Endothelial cell of umbilical vein (primary cell): ENCODE data around the gene KIF3A. TPM values are rescaled to one million over a fixed set of nuclear protein-coding genes. Genes with fewer than 3 reads are reported as not detected.

Source experiments
- BruUV-seq: library from RNA; stranded (reverse); fragments of 400-500 nt; replicated peaks from 2 replicates; lab custom pipeline; 2021; lab: Mats Ljungman, UMichigan
- CTCF ChIA-PET: fragments of 300-600, 350-600 bp; sonication (Branson Sonifier 250); formaldehyde crosslinking; loops from one replicate; lab custom pipeline; 2021; ENCODE audit warnings: antibody characterized with exemption, inconsistent platforms; lab: Charles Lee
- POLR2A ChIA-PET: fragments of 300-600, 350-600 bp; sonication (Branson Sonifier 250); formaldehyde crosslinking; loops from one replicate; lab custom pipeline; 2021; ENCODE audit warnings: antibody characterized with exemption, inconsistent platforms; lab: Charles Lee
- DNase-seq: peaks from one replicate; pipeline ENCODE4 v3.0.0-alpha.2; 2011; ENCODE audit warnings: low read depth, low spot score
- FAIRE-seq: peaks from 2 replicates; lab custom pipeline; 2011; peaks lifted over from hg19 to GRCh38; lab: Jason Lieb, UNC
- H2AFZ ChIP-seq: 2 replicates; pipeline ENCODE4 v1.6.0; 2012; ENCODE audit warnings: low read depth, low read length, control low read depth, inconsistent platforms
- H3K27ac ChIP-seq: 2 replicates; pipeline ENCODE4 v1.5.1; 2011; ENCODE audit warnings: low read depth, mild to moderate bottlenecking, control low read depth, low read length, moderate library complexity; ENCODE audit not compliant: insufficient read depth
- H3K27me3 ChIP-seq, 2 experiments: 2 replicates each; pipeline versions ENCODE4 v1.6.0 to v1.6.1; 2011; ENCODE audit warnings: low read length in 2 of 2, mixed read lengths in 1 of 2; ENCODE audit not compliant: control insufficient read depth in 2 of 2, insufficient read depth in 2 of 2
- H3K36me3 ChIP-seq, 2 experiments: 2 replicates in 1 of 2; 3 replicates in 1 of 2; pipeline ENCODE4 v1.5.1; 2011; ENCODE audit warnings: low read length in 2 of 2, mild to moderate bottlenecking in 1 of 2, moderate library complexity in 1 of 2; ENCODE audit not compliant: control insufficient read depth in 2 of 2, insufficient read depth in 2 of 2; ENCODE audit errors: extremely low read depth in 1 of 2
- H3K4me1 ChIP-seq: 3 replicates; pipeline ENCODE4 v1.5.1; 2011; ENCODE audit warnings: mild to moderate bottlenecking, low read length; ENCODE audit not compliant: control insufficient read depth, insufficient read depth; ENCODE audit errors: extremely low read depth
- H3K4me2 ChIP-seq: 2 replicates; pipeline ENCODE4 v1.6.1; 2011; ENCODE audit warnings: low read length, control low read depth, mixed read lengths; ENCODE audit not compliant: insufficient read depth
- H3K4me3 ChIP-seq, 3 experiments: fragments of 200-600 bp in 1 of 3; sonication (generic), shearing (Covaris generic) in 1 of 3; replicated peaks in 1 of 3; 2 replicates each; pipeline ENCODE4 v1.5.1; 2011 to 2016; ENCODE audit warnings: control low read depth in 3 of 3, low read length in 3 of 3, mild to moderate bottlenecking in 2 of 3, inconsistent platforms in 1 of 3, low read depth in 1 of 3, moderate library complexity in 1 of 3; ENCODE audit not compliant: insufficient read depth in 1 of 3
- H3K79me2 ChIP-seq: 2 replicates; pipeline ENCODE4 v1.6.0; 2012; ENCODE audit warnings: low read length, inconsistent platforms; ENCODE audit not compliant: control insufficient read depth, insufficient read depth
- H3K9ac ChIP-seq: replicated peaks from 2 replicates; pipeline ENCODE3; 2011; ENCODE audit warnings: low read length, control low read depth; ENCODE audit not compliant: insufficient read depth; ENCODE audit errors: extremely low read depth
- H3K9me1 ChIP-seq: replicated peaks from 3 replicates; pipeline ENCODE4 v1.6.0; 2011; ENCODE audit warnings: mild to moderate bottlenecking, low read length; ENCODE audit not compliant: control insufficient read depth, insufficient read depth; ENCODE audit errors: extremely low read depth
- H3K9me3 ChIP-seq: replicated peaks from 2 replicates; pipeline ENCODE4 v1.5.1; 2012; ENCODE audit warnings: low read length, inconsistent platforms; ENCODE audit not compliant: control insufficient read depth, insufficient read depth
- H4K20me1 ChIP-seq: replicated peaks from 2 replicates; pipeline ENCODE3; 2011; ENCODE audit warnings: mild to moderate bottlenecking, low read length; ENCODE audit not compliant: control insufficient read depth, insufficient read depth; ENCODE audit errors: extremely low read depth
- EZH2 ChIP-seq: IDR thresholded peaks from 2 replicates; pipeline ENCODE4 v1.6.1; 2012; ENCODE audit warnings: borderline replicate concordance, low read depth, mild to moderate bottlenecking, moderate library complexity, low read length, inconsistent platforms; ENCODE audit not compliant: severe bottlenecking
- FOS ChIP-seq: IDR thresholded peaks from 2 replicates; pipeline ENCODE4 v1.6.1; 2011; ENCODE audit warnings: mild to moderate bottlenecking, low read length, moderate library complexity, borderline replicate concordance; ENCODE audit not compliant: insufficient read depth
- GATA2 ChIP-seq: IDR thresholded peaks from 2 replicates; pipeline ENCODE4 v1.7.0; 2011; ENCODE audit warnings: low read depth, mild to moderate bottlenecking, moderate library complexity, mixed read lengths, low read length; ENCODE audit not compliant: insufficient read length, insufficient read depth
- JUN ChIP-seq: IDR thresholded peaks from 2 replicates; pipeline ENCODE4 v1.6.1; 2011; ENCODE audit warnings: borderline replicate concordance, low read depth; ENCODE audit not compliant: insufficient read length, insufficient read depth
- MYC ChIP-seq: IDR thresholded peaks from one replicate; pipeline ENCODE4 v1.6.1; 2011; ENCODE audit warnings: mild to moderate bottlenecking, low read depth, low read length
- POLR2A ChIP-seq: IDR thresholded peaks from 2 replicates; pipeline ENCODE4 v1.6.1; 2012; ENCODE audit warnings: low read depth, mild to moderate bottlenecking, control low read depth, low read length
- POLR2AphosphoS5 ChIP-seq: IDR thresholded peaks from 2 replicates; pipeline ENCODE4 v1.6.1; 2012; ENCODE audit warnings: low read depth, mild to moderate bottlenecking, control low read depth, low read length, moderate library complexity; ENCODE audit not compliant: insufficient read depth
- dilution Hi-C: fragments of 300-500 bp; cut with MboI; formaldehyde crosslinking; loops from one replicate; pipeline ENCODE4 v1.15.0; 2019; ENCODE audit warnings: low sequenced_read_pairs; ENCODE audit not compliant: extremely low pct_ligation_motif_present
- intact Hi-C: fragments of 100-400 bp; cut with micrococcal nuclease; formaldehyde crosslinking; loops from one replicate; pipeline ENCODE4 v1.10.0; 2022
- polyA plus RNA-seq, 4 experiments: library from polyadenylated mRNA; depleted of rRNA in 3 of 4; stranded (reverse) in 3 of 4; unstranded in 1 of 4; fragments of >200 nt; gene quantifications; 2 replicates each; pipeline versions ENCODE4 v1.2.1 to v1.2.3, GENCODE V29; 2011 to 2012; ENCODE audit warnings: missing spikeins in 1 of 4
- total RNA-seq: library from RNA; stranded (reverse); gene quantifications from 2 replicates; pipeline ENCODE4 v1.2.3, GENCODE V29; 2021
- TF ChIP-seq, protein P1 (sequence below): IDR thresholded peaks from 2 replicates; pipeline ENCODE4 v1.6.1; 2011; ENCODE audit not compliant: insufficient read depth, insufficient read length
- TF ChIP-seq, protein P2 (sequence below), 2 donors: IDR thresholded peaks; 1 replicate in 1 of 2; 2 replicates in 1 of 2; pipeline ENCODE4 v1.5.1; 2011; ENCODE audit warnings: low read length in 2 of 2, mild to moderate bottlenecking in 2 of 2, moderate library complexity in 2 of 2, control low read depth in 1 of 2, inconsistent platforms in 1 of 2, low read depth in 1 of 2; ENCODE audit not compliant: insufficient read depth in 1 of 2; ENCODE audit errors: extremely low read depth in 1 of 2

The KIF3A gene
- total and polyA plus RNA-seq, 2 donors (not counting 3 experiments of a cell fraction or from before 2014, with no cell fraction given) = 3.3 to 11.2 TPM

DNA sequence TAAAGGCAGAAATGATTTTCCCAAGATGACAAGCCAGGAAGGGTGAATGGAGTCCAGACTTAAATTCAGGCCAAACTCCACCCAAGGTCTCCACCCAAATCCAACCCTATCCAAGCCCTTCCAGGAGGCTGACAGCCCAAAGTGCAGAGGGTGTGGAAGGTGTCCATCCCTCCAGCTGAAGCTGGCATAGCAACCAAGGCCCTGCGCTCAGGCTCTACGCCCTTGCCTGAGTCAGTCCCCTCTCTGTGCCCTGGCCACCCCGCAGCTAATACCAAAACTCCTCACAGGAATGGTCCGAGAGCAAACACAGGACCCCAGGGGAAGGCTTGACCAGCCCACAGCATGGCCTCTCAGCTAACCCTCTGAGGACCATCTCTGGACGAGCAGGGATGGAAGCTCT is 37.5 kb upstream of the KIF3A start:
- no peak overlapping the region for H3K4me3 ChIP-seq
- dilution Hi-C loops = no loop called here
- intact Hi-C loops = no loop called here

More for the DNA sequence above, 37.5 kb upstream of the KIF3A start:
- peaks cover 49% of the 10 kb centered on the region for H3K79me2 ChIP-seq
- ChIA-PET CTCF (interaction anchor here (1.0 to 2.6 kb wide), 5 partner anchors 20 to 388 kb away, joined by 3 to 19 read pairs (median 4); no protein-coding TSS in a partner anchor), POLR2A (no interaction called here)
- no TSS peak for BruUV-seq
- DNase-seq = no peak
- no peak overlapping the region for H3K9ac ChIP-seq
- no peaks in the 10 kb centered on the region for H3K9me1 ChIP-seq
- TF ChIP-seq MYC (no peak), FOS (no peak), GATA2 (no peak), POLR2A (no peak), POLR2AphosphoS5 (no peak), EZH2 (no peak), JUN (no peak)
- TF ChIP-seq, protein P1, sequence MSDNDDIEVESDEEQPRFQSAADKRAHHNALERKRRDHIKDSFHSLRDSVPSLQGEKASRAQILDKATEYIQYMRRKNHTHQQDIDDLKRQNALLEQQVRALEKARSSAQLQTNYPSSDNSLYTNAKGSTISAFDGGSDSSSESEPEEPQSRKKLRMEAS = no peak
- TF ChIP-seq, protein P2, sequence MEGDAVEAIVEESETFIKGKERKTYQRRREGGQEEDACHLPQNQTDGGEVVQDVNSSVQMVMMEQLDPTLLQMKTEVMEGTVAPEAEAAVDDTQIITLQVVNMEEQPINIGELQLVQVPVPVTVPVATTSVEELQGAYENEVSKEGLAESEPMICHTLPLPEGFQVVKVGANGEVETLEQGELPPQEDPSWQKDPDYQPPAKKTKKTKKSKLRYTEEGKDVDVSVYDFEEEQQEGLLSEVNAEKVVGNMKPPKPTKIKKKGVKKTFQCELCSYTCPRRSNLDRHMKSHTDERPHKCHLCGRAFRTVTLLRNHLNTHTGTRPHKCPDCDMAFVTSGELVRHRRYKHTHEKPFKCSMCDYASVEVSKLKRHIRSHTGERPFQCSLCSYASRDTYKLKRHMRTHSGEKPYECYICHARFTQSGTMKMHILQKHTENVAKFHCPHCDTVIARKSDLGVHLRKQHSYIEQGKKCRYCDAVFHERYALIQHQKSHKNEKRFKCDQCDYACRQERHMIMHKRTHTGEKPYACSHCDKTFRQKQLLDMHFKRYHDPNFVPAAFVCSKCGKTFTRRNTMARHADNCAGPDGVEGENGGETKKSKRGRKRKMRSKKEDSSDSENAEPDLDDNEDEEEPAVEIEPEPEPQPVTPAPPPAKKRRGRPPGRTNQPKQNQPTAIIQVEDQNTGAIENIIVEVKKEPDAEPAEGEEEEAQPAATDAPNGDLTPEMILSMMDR (IDR thresholded peaks at IDR 0.05; ENCODE audit: extremely low read depth in 1 of 2, insufficient read depth in 1 of 2, low read depth in 1 of 2, low read length in 2 of 2) = no peak
- H4K20me1 ChIP-seq = no peaks in the 10 kb centered on the region
- FAIRE-seq = no peak
- H3K4me1 ChIP-seq = peaks cover 30% of the 10 kb centered on the region
- H3K36me3 ChIP-seq = no peaks in the 10 kb centered on the region
- no peaks in the 10 kb centered on the region for H3K9me3 ChIP-seq
- H3K4me2 ChIP-seq = no peak overlapping the region
- H3K27ac ChIP-seq = no peak overlapping the region
- H3K27me3 ChIP-seq = no peaks in the 10 kb centered on the region
- no peak overlapping the region for H2AFZ ChIP-seq
